ENCODE measurements around the gene SLC39A1.
A peak's percentile ranks its signal among the peaks of the same experiment; 100 is the strongest.

SLC39A1 gene

DNA sequence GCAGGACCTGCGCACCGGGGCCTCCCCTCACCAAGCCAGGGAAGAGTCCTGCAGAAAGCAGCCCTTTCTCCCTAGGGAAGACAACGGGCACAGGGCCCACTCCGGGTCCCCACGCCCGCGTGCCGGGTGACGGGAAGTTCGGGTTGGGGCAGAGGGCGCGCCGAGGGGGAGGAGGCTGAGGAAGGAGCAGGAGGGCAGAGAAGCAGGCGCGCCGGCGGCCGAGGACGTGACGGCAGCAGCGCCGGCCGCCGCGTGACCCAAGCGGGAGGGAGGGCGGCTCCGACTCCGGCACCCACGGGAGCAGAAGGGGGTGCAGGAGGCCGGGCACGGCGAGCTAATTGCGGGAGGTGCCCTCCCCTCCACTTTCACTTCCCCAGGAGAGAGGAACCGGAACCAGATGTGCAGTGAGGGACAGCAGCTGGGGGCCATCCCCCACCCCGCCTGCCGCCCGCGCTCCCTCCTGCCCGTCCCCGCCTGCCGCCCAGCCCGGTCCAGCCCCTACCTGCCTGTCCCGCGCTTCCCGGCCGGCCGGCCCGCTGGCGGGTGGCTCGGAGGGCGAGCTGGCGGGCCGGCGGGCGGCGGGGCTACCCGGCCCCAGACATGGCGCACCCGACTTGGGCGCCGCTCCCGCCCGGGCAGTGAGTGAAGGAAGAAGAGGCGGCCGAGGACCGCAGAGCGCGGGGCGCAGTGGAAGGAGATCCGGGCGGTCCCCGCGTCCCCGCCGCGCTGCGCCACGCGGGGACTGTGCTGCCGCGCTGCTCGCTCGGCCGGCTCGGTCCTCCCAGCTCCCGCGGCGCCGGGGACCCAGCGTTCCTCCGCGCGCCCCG is 17.3 kb downstream of the SLC39A1 start:
- peak; percentile 56 to 62 for DNase-seq

GRCh38 chr1:153945131-153945794 is 18.1 kb downstream of the SLC39A1 start:
- DNase-seq, result peak; percentile 55 to 57

DNA sequence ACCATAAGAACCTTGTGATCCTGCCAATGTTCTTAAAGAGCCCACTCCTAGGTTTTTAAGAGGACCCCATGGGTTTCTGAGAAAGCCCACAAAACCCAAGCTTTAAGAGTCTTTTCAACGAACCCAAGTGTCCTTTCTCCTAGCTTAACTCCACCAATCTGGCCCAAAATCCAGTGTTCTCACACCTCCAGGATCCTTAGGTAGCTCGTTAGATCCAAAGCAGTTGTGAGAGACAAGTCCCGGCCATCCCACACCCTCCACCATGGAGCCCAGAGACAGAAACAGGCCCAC is 18.6 kb downstream of the SLC39A1 start:
- DNase-seq, result no peak

DNA sequence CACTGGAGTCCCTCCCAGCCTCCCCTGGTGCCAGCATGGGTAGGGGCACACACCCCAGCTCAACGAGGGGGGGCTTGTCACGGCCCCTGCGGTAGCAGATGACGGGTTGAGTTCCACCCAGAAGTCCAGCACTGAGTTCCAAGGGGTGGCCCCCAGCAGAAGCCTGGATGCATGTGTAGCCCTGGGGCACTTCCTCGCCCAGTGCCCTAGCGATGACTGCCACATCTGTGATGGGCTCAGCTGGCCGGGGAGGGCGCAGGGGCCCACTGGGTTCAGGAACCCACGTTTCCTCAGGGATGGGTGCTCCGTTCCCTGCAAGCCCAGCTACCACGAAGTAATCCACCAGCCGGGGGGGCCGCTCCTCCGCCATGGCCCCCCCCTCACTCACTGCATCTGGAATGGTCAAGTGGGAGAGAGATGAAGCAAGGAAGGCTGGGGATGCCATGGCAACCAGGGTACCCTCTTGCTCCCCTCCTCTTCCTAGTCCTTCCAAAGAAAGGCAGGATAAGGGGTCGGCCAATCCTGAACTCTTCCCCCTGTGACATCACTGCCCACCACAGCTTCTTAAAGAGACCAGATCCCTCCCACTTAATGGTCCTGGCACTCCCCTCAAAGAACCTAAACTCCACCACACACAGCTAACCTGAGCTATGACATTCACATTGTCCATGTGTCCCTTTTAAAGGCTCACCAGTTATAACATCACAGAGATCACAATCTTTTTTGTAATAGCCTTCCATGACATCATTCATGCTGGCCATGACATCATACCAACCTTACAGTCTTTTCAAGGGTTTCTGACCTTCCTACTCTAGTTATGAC is 19.1 kb downstream of the SLC39A1 start:
- DNase-seq, result no peak

- DNase-seq, result no peak
Observed at GRCh38 chr1:153942766-153943549, 20.4 kb downstream of the SLC39A1 start.

GRCh38 chr1:153941826-153942725 is 21.3 kb downstream of the SLC39A1 start:
- DNase-seq, result no peak

GRCh38 chr1:153940756-153941155 is 22.6 kb downstream of the SLC39A1 start:
- DNase-seq, result no peak

DNA sequence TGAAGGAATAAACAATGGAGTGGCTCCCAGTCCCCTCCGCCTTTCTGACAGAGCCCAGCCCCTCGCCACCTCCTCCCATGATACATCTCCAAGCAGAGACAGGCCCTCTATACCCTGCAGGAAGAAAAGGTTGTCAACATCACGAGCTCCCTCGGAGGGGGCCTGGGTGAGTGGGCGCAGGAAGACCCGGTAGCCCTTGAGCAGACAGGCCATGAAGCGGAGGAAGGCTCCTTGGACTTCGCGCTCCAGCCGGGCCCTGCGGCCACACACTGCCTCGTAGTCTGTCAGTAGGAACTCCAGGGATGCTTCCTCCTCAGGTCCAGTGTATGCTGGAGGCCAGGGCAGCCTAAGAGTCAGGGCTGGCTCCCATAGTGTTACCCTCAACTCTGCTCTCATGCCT is 23.9 kb downstream of the SLC39A1 start:
- DNase-seq, result no peak

- no peak for DNase-seq
Observed at GRCh38 chr1:153938996-153939395, 24.3 kb downstream of the SLC39A1 start.

DNA sequence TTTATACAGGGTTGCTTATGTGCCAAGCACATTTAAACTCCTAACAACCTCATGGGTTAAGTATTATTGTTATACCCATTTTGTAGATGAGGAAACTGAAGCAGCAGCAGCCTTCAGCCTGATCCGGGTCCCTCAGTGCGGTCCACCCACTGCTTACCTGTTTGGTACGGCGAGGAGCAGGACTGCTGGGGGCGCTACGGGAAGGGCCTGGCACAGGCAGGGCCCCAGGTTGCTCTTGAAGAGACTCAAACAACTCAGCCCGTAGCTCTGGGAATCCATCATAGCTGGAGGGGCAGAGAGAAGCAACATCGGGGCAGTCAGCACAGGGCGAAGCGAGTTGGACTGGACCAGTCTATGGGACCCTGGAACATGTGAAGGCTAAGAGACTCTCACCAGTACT is 26.0 kb downstream of the SLC39A1 start:
- DNase-seq, result no peak

DNA sequence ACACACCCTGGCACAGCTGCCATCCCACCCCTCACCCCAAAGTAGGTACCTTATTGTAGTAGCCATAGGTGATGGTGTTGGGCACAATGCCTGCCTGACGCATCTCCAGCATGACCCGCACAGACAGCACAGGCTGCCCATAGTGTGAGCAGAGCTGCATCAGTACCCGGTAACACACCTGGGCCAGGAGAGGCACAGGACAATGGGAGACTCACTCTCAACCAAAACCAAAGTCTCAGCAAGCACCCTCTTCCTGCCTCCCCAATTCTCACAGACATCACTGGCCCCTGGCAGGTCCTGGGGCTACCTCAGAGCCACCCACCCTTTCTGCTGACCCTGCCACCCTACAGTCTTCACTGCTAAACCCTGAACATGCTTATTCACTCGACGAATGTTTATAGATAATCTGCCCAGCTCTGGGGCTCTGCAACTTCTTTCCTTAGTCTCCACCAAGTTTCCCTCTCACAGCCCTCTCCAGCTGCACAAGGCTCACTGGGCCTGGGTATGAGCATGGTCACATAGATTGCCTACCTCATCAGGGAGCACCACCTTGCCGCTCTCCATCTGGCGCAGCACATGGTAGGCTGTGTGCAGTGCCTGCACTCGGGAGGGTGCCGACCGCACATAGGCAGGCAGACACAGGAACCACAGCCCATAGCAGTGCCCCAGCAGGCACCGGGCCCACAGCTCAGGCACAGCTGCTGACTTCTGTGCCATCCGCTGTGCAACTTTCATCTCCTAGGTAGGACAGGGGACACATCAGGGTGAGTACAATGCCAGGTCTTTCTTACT is 27.1 kb downstream of the SLC39A1 start:
- no peak for DNase-seq

GRCh38 chr1:153934746-153935145 is 28.6 kb downstream of the SLC39A1 start:
- no peak for DNase-seq

DNA sequence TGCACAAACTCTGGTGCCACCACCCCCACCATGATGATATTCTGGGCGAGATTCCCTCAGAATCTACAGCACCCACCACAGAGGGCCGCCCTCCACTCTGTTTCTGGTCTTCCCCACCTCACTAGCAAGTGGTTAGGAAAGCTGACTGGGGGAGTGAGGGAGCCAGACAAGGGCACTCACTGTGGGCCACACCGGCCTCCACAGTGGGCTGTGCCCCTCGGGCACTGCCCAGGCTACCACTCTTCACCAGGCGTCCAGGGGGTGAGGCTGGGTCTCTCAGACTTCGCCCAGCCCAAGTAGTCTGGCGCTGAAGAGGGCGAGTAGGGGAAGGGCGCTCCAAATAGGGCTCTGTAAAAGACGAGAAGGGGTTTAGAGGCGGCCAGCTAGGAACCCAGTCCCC is 29.4 kb downstream of the SLC39A1 start:
- DNase-seq, result no peak

GRCh38 chr1:153933430-153933829 is 29.9 kb downstream of the SLC39A1 start:
- no peak for DNase-seq

DNA sequence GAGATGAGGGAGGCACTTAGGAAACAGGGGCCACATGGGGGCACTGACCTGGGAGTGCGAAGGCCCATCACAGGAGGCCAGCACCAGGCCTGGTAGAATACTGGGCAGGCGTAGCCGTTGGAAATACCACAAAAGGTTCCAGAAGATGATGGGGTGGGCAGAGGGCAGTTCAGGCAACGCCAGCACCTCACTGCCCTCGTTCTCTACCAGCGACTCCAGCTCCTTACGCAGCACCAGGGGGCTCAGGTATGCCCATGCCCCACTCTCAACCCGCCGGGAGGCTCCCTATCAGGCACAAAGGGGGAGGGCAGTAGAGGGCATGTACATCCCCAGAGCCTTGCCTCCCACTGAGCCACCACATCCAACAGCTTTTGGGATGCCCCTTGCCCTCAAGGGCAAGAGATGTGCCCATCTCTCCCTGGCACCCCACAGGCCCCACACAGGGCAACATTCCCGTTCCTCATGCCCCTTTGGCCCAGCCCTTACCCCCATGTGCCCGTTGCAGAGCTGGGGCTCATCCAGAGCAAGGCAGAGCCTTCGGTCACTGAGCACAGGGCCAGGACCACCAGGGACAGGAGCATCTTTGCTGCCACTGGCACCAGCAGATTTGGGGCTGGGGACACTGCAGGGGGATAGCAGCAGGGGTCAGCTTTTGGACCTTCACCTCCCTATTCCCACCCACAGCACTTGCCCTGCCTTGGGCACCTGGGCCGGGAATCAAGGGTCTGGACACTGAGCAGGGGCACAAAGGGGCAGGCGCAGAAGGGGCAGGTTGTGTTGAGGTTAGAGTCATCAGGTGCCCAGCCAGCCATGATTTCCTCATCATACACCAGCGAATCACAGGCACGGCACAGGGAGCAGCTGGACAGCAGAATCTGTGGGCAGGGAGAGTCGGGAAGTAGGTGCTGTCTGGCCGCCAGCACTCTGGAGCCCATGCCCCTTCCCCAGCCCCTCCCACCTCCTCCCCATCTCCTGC is 30.9 kb downstream of the SLC39A1 start:
- no peak for DNase-seq

DNA sequence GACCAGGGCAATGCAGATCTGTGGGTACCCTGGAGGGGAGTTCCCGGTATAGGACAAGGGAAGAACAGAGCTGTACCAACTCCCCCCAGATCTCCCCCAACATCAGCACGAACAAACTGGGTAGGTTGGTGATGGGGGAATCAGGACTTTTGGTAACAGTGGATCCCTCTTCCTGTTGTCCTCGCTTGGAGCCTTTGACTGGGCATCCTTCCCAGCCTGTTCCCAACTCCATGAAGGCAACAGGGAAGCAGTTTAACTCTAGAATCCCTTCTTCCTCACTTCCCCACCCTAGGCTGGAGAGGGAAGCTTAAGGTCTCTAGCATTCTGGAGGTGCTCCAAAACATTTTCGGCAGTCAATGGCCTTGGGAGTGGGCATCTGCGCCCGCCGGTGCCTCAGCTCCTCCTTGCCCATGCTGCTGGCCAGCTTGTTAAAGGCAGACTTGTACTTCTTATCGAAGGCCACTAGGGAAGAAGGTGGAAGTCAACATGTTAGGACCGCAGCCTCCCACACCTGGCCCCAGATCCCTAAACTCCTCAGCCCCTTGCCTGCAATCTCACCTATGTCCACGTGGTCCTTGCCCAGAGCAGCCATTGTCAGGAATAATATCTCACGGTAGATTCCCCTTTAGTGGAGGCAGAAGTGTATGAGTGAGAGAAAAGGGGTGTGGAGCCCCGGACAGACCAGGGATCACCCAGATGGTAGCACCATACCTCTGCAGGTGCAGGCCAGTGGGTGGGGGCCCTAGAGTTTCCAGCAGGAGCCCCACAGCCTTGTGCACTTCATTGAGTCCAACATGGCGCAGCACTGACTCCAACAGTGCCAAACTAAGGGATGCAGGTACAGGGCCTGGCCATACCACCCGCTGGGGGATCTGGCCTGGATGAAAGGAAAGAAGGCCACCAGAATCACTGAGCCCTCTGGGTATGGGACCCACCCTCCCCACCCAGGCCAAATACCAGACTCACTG is 33.1 kb downstream of the SLC39A1 start:
- DNase-seq, result no peak

DNA sequence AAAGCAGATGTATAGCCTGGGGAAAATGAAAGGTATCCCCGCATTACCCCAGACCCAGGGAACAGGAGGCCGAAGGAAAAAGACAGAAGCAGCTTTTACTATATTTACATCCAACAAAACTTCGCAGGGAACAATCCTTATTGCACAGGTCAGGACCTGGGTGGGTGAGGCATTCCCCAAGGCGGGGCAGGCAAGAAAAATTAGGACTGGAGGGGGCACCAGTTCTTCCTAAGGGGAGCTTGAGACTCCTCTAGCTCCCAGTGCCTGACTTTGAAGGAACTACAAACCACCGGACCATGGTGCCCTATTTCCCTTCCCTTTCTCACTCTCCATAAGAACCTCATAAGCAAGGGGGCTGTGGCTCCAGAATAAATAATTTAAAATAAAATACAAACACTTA is 33.9 kb downstream of the SLC39A1 start:
- no peak for DNase-seq

DNA sequence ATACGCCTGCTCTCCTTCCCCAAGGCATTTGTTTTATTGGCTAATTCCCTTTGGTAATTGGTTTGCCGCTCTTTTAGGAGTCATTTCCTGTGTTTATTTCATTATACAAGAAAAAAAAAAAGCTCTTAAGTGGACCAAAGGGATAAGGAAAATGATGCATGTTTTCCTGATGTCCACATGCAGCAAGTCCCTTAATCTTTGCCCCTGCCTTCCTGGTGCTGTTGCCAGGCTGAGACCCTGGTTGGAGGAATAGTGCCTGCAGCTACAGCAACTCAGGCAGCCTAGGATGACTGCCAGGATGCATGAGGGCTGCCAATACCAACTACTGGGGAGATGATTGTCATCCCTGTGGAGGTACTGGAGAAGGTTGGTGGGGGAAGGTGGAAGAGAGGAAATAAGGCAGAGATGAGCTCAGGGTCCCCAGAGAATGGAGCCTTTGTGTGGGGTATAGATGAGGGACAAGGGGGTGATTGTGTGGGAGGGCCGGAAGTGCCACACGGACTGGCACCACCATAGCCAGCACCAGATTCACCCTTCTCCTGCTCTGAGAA is 34.5 kb downstream of the SLC39A1 start:
- no peak for DNase-seq

All from stimulated activated CD4-positive, alpha-beta T cell treated with anti-CD3 and anti-CD28 coated beads, Interleukin-2, amount 100 ng/mL, for 48 hours (primary cell).